ENCODE measurements around the gene WDR46. TPM values are rescaled to one million over a fixed set of nuclear protein-coding genes. Genes with fewer than 3 reads are reported as not detected.
A peak's percentile ranks its signal among the peaks of the same experiment; 100 is the strongest.

The WDR46 gene
- total RNA-seq, 1 donor: 99.7 TPM

GRCh38 chr6:33248932-33249731 lies 39.9 kb downstream of the WDR46 start:
- H3K4me3 ChIP-seq (ENCODE audit: low read depth, low read length): peak overlapping the region; percentile 78
- peak; percentile 99 for DNase-seq (ENCODE audit: low read depth)
- TF ChIP-seq, protein P1, sequence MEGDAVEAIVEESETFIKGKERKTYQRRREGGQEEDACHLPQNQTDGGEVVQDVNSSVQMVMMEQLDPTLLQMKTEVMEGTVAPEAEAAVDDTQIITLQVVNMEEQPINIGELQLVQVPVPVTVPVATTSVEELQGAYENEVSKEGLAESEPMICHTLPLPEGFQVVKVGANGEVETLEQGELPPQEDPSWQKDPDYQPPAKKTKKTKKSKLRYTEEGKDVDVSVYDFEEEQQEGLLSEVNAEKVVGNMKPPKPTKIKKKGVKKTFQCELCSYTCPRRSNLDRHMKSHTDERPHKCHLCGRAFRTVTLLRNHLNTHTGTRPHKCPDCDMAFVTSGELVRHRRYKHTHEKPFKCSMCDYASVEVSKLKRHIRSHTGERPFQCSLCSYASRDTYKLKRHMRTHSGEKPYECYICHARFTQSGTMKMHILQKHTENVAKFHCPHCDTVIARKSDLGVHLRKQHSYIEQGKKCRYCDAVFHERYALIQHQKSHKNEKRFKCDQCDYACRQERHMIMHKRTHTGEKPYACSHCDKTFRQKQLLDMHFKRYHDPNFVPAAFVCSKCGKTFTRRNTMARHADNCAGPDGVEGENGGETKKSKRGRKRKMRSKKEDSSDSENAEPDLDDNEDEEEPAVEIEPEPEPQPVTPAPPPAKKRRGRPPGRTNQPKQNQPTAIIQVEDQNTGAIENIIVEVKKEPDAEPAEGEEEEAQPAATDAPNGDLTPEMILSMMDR (IDR thresholded peaks at IDR 0.05; ENCODE audit: insufficient read depth, low read depth, low read length): no peak

DNA sequence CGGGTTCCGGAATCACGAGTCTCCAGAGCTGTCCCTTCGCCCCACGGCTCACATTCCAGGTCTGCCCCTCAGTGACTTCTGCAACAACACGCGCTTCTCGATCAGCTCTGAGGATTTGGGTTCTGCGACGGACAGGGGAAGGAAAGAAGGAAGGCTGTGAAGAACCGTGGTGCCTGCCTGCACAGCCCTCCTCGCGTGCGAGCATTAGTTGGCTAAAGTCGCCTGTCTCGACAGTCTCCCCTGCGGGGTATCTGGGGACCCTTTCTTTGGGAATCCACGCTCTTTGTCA lies 40.5 kb downstream of the WDR46 start:
- TF ChIP-seq, protein P1 (IDR thresholded peaks at IDR 0.05; ENCODE audit: insufficient read depth, low read depth, low read length): no peak
- DNase-seq (ENCODE audit: low read depth): peak; percentile 51
- H3K4me3 ChIP-seq (ENCODE audit: low read depth, low read length): peak overlapping the region; percentile 68

DNA sequence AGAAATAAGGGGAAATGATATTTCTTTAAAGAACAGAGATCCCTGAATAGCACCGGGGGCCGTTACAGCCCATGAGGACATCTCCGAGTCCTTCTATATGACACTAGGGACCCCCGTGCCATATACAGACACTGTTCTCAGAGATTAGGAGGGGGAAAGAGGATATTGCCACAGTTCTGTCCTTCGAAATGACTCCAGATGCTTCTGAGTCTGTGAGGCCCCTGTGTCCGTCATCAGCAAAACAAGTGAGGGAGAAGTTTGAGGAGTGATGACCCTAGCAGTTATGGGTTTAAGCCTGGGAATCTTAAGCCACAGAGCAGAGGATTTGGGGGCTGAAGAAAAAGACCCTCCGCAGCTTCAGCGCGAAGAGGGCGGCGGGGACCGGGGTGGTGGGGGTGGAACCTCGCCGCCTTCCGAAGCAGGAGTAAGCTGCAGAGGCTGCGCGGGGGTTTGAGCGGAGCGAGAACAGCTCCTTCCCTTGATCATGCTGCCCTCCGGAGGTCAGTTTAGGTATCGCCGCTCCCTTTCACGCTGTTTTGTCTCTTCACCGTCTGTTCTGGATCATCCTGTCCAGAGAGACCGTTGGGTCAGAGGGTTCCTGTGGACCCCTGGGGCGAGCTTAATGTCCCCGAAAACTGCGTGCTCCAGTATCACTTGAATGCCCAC lies 40.9 kb downstream of the WDR46 start:
- TF ChIP-seq, protein P1 (IDR thresholded peaks at IDR 0.05; ENCODE audit: insufficient read depth, low read depth, low read length): peak; percentile 89
- peak overlapping the region; percentile 68 for H3K4me3 ChIP-seq (ENCODE audit: low read depth, low read length)
- DNase-seq (ENCODE audit: low read depth): peak; percentile 86

- H3K4me3 ChIP-seq (ENCODE audit: low read depth, low read length): no peak overlapping the region
- no peak for DNase-seq (ENCODE audit: low read depth)
- TF ChIP-seq, protein P1 (IDR thresholded peaks at IDR 0.05; ENCODE audit: insufficient read depth, low read depth, low read length): no peak
Observed at GRCh38 chr6:33243476-33243875, 45.6 kb downstream of the WDR46 start.

DNA sequence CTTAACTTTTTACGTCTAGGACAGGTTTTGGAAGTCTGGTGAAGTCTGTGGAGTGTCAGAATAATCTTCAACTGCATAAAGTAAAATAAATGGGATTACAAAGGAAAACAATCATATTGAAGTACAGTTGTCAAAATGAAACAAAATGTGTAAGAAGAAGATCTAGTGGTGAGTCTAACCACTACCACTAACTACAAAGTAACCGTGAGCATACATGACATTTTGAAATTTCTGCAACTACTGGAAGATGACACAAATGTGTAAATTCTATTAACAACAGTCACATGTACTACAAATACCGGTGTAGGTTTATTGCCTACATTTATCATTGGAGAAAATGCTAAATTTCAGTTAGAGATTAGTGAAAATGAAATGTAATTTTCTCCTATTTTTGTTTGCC lies 47.1 kb downstream of the WDR46 start:
- no peak overlapping the region for H3K4me3 ChIP-seq (ENCODE audit: low read depth, low read length)
- TF ChIP-seq, protein P1 (IDR thresholded peaks at IDR 0.05; ENCODE audit: insufficient read depth, low read depth, low read length): no peak
- DNase-seq (ENCODE audit: low read depth): no peak

GRCh38 chr6:33237741-33238140 lies 51.3 kb downstream of the WDR46 start:
- H3K4me3 ChIP-seq (ENCODE audit: low read depth, low read length): no peak overlapping the region
- no peak for DNase-seq (ENCODE audit: low read depth)
- TF ChIP-seq, protein P1 (IDR thresholded peaks at IDR 0.05; ENCODE audit: insufficient read depth, low read depth, low read length): no peak
